DND-41 (cell line): Measurements from ENCODE around the gene SLC27A6.

Experiments used
- CTCF ChIP-seq: IDR thresholded peaks from 2 replicates; pipeline ENCODE4 v1.5.1; 2012; ENCODE audit warnings: borderline replicate concordance, low read length, moderate library complexity, mild to moderate bottlenecking; ENCODE audit not compliant: poor library complexity, severe bottlenecking; ENCODE audit errors: extremely low read depth
- EZH2 ChIP-seq: IDR thresholded peaks from 3 replicates; pipeline ENCODE4 v1.6.1; 2012; ENCODE audit warnings: borderline replicate concordance, low read depth, mild to moderate bottlenecking, moderate library complexity, low read length, inconsistent platforms; ENCODE audit not compliant: severe bottlenecking

DNA sequence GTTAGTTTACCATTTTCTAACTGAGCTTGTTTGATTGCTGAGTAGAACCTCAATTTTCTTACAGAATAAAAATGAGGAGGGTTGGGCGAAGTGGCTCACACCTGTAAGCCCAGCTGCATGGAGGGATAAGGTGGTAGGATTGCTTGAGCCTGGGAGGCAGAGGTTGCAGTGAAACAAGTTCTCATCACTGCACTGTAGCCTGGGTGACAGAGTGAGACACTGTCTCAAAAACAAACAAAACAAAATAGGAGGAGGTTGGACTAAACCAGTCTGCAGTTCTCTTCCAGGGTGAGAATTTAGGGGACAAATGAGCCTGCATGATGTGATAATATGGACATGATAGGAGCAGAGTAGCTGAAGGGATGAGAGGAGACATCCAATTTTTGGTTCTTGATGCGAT lies 57.3 kb downstream of the SLC27A6 start:
- TF ChIP-seq EZH2 (no peak), CTCF (no peak)
